SH-SY5Y (cell line): ENCODE data around the gene TRRAP.

ENCODE experiments used
- GATA2 ChIP-seq: IDR thresholded peaks from 2 replicates; pipeline ENCODE4 v1.6.1; 2011; ENCODE audit warnings: mild to moderate bottlenecking, low read depth, low read length
- GATA3 ChIP-seq: IDR thresholded peaks from 2 replicates; pipeline ENCODE4 v1.6.1; 2011; ENCODE audit warnings: low read depth, mild to moderate bottlenecking, low read length, moderate library complexity

GRCh38 chr7:99033765-99034164, 155.4 kb downstream of the TRRAP start:
- TF ChIP-seq GATA3 (no peak), GATA2 (no peak)
